K562 (cell line): Measurements from ENCODE around the gene CBFA2T3. TPM values are rescaled to one million over a fixed set of nuclear protein-coding genes. Genes with fewer than 3 reads are reported as not detected.

ENCODE experiments used
- ATAC-seq: fragments of 200-7000 bp; cut with Tn5 transposase; 3 replicates; pipeline ENCODE4 v1.9.1; 2020; ENCODE audit warnings: moderate library complexity
- BruUV-seq: library from RNA; stranded (reverse); fragments of 400-500 nt; replicated peaks from 2 replicates; lab custom pipeline; 2021; lab: Mats Ljungman, UMichigan
- CTCF ChIA-PET: fragments of 300-600 bp; formaldehyde crosslinking; extraction: SDS; loops from one replicate; lab custom pipeline; 2021; ENCODE audit warnings: low intra/inter-chr PET ratio; lab: Yijun Ruan, JAX
- POLR2A ChIA-PET: fragments of 300-600, 350-650 bp; sonication (Branson Sonifier 250); formaldehyde crosslinking; extraction: SDS; loops from one replicate; lab custom pipeline; 2021; ENCODE audit warnings: antibody characterized with exemption, inconsistent platforms; lab: Yijun Ruan, JAX
- DNase-seq, 4 experiments: peaks; one replicate each; pipeline versions ENCODE4 v3.0.0 to v3.0.0-alpha.2; 2011 to 2018; ENCODE audit warnings: low spot score in 3 of 4, mixed read lengths in 3 of 4; ENCODE audit errors: extremely low read depth in 1 of 4
- FAIRE-seq: peaks from 2 replicates; lab custom pipeline; 2011; peaks lifted over from hg19 to GRCh38; lab: Jason Lieb, UNC
- H2AFZ ChIP-seq: 2 replicates; pipeline ENCODE4 v1.6.0; 2011; ENCODE audit warnings: low read depth, low read length, control low read depth, inconsistent platforms
- H3K27ac ChIP-seq: fragments of 200-600 bp; 3 replicates; pipeline ENCODE4 v1.8.0; 2011; ENCODE audit warnings: low read depth, mild to moderate bottlenecking, control low read depth, inconsistent platforms, low read length, moderate library complexity, mixed read lengths; ENCODE audit errors: extremely low read depth
- H3K27me3 ChIP-seq, 2 experiments: fragments of 300-600 bp in 1 of 2; 2 replicates in 1 of 2; 3 replicates in 1 of 2; pipeline versions ENCODE4 v1.6.0 to v1.8.0; 2011; ENCODE audit warnings: inconsistent platforms in 2 of 2, low read length in 2 of 2, mild to moderate bottlenecking in 1 of 2, mixed read lengths in 1 of 2, moderate library complexity in 1 of 2; ENCODE audit not compliant: control insufficient read depth in 2 of 2, insufficient read depth in 2 of 2
- H3K36me3 ChIP-seq: fragments of 300-600 bp; 3 replicates; pipeline ENCODE4 v1.8.0; 2011; ENCODE audit warnings: mild to moderate bottlenecking, low read length, inconsistent platforms; ENCODE audit not compliant: control insufficient read depth, insufficient read depth
- H3K4me1 ChIP-seq, 2 experiments: fragments of 200-600 bp in 1 of 2; replicated peaks in 1 of 2; 2 replicates in 1 of 2; 3 replicates in 1 of 2; pipeline versions ENCODE4 v1.5.1 to v1.8.0; 2011; ENCODE audit warnings: inconsistent platforms in 2 of 2, low read length in 2 of 2, mild to moderate bottlenecking in 1 of 2, mixed read lengths in 1 of 2, moderate library complexity in 1 of 2; ENCODE audit not compliant: control insufficient read depth in 2 of 2, insufficient read depth in 2 of 2
- H3K4me2 ChIP-seq: 2 replicates; pipeline ENCODE4 v1.6.1; 2011; ENCODE audit warnings: low read length, control low read depth, inconsistent platforms, mixed read lengths; ENCODE audit not compliant: insufficient read depth
- H3K4me3 ChIP-seq: fragments of 200-600 bp; sonication (generic), shearing (Covaris generic); 2 replicates; pipeline ENCODE4 v1.5.1; 2016; ENCODE audit warnings: control low read depth, inconsistent platforms
- H3K79me2 ChIP-seq: fragments of 200-600 bp; 3 replicates; pipeline ENCODE4 v1.8.0; 2011; ENCODE audit warnings: low read length, inconsistent platforms; ENCODE audit not compliant: control insufficient read depth, insufficient read depth
- H3K9ac ChIP-seq, 2 experiments: 2 replicates each; pipeline versions ENCODE4 v1.6.0 to v1.6.1; 2011; ENCODE audit warnings: low read depth in 2 of 2, low read length in 2 of 2, control low read depth in 1 of 2, inconsistent platforms in 1 of 2, mild to moderate bottlenecking in 1 of 2, mixed read lengths in 1 of 2; ENCODE audit not compliant: insufficient read depth in 1 of 2
- H3K9me1 ChIP-seq: one replicate; pipeline ENCODE4 v1.6.0; 2011; ENCODE audit warnings: inconsistent platforms, mild to moderate bottlenecking, low read length, moderate library complexity; ENCODE audit not compliant: control insufficient read depth, insufficient read depth
- H3K9me3 ChIP-seq: replicated peaks from 2 replicates; pipeline ENCODE4 v1.5.1; 2011; ENCODE audit warnings: low read depth, low read length, inconsistent platforms; ENCODE audit not compliant: control insufficient read depth, insufficient read depth
- H4K20me1 ChIP-seq: replicated peaks from 2 replicates; pipeline ENCODE4 v1.6.1; 2011; ENCODE audit warnings: low read length, inconsistent platforms, mixed read lengths; ENCODE audit not compliant: control insufficient read depth, insufficient read depth
- CHD2 ChIP-seq: IDR thresholded peaks from 2 replicates; pipeline ENCODE4 v1.6.1; 2011; ENCODE audit warnings: low read depth, low read length
- HNRNPLL ChIP-seq: fragments of 200-400 bp; formaldehyde crosslinking; IDR thresholded peaks from 2 replicates; pipeline ENCODE4 v1.6.1; 2017; ENCODE audit warnings: low read length, low read depth, mild to moderate bottlenecking; ENCODE audit not compliant: poor library complexity, severe bottlenecking
- KDM5B ChIP-seq: fragments of 200-600 bp; sonication (generic); IDR thresholded peaks from 2 replicates; pipeline ENCODE4 v1.6.1; 2012; ENCODE audit warnings: low read depth, mild to moderate bottlenecking, moderate library complexity, low read length, control low read depth, inconsistent platforms; ENCODE audit not compliant: insufficient replicate concordance
- MCM2 ChIP-seq: fragments of 450-650 bp; IDR thresholded peaks from 2 replicates; pipeline ENCODE4 v1.6.1; 2017; ENCODE audit warnings: low read depth, mild to moderate bottlenecking
- MLLT1 ChIP-seq, 2 experiments: fragments of 450-650 bp; IDR thresholded peaks; 2 replicates each; pipeline ENCODE4 v1.6.1; 2016
- NR0B1 ChIP-seq: fragments of 450-650 bp; IDR thresholded peaks from one replicate; pipeline ENCODE4 v1.6.1; 2018; ENCODE audit warnings: mild to moderate bottlenecking, moderate library complexity; ENCODE audit not compliant: partially characterized antibody
- SIN3A ChIP-seq, 2 experiments: fragments of 150-350 bp in 1 of 2; IDR thresholded peaks; 2 replicates each; pipeline ENCODE4 v1.6.1; 2011 to 2016; ENCODE audit warnings: borderline replicate concordance in 2 of 2, low read depth in 2 of 2, low read length in 2 of 2, mild to moderate bottlenecking in 2 of 2, moderate library complexity in 2 of 2; ENCODE audit not compliant: control insufficient read depth in 1 of 2
- TCF3 ChIP-seq: sonication (generic); formaldehyde crosslinking; IDR thresholded peaks from 2 replicates; pipeline ENCODE4 v1.4.0; 2020; ENCODE audit warnings: mild to moderate bottlenecking, missing genetic modification reagents
- UBTF ChIP-seq, 2 experiments: IDR thresholded peaks; 2 replicates each; pipeline ENCODE4 v1.6.1; 2012; ENCODE audit warnings: improper control_type of control experiment in 2 of 2, low read depth in 2 of 2, low read length in 2 of 2, borderline replicate concordance in 1 of 2
- ZNF507 ChIP-seq: conservative IDR thresholded peaks from 2 replicates; pipeline ENCODE4 v1.6.1; 2017; ENCODE audit warnings: missing genetic modification characterization, missing compliant biosample characterization
- WGBS: fragments of 100-300 bp; shearing (Covaris generic); methylation state at CpG from one replicate; pipeline ENCODE4 v1.1.6; 2016; ENCODE audit warnings: low coverage, mixed read lengths; ENCODE audit not compliant: insufficient coverage; ENCODE audit errors: missing lambda C conversion rate; 5-methylcytosine and 5-hydroxymethylcytosine counted together
- in situ Hi-C: fragments of 300-500 bp; cut with MboI; formaldehyde crosslinking; loops from 4 replicates; pipeline ENCODE4 v1.15.0; 2018; ENCODE audit warnings: inconsistent platforms, mixed read lengths
- intact Hi-C: fragments of 100-400 bp; cut with micrococcal nuclease; formaldehyde crosslinking; loops from 2 replicates; pipeline ENCODE4 v1.14.2; 2022
- polyA plus RNA-seq, 8 experiments: library from polyadenylated mRNA; depleted of rRNA in 4 of 8; stranded (reverse) in 5 of 8; unstranded in 3 of 8; fragments of >200 nt; fragmentation: Nextera tagmentation in 2 of 8; fragmentation: Illumina TruSeq in 1 of 8; extraction: Ambion mirVana in 2 of 8; extraction: Trizol in 1 of 8; gene quantifications; 2 replicates each; pipeline versions ENCODE4 v1.2.1 to v1.2.3, GENCODE V29; 2011 to 2014; ENCODE audit warnings: inconsistent platforms in 1 of 8, missing spikeins in 1 of 8
- total RNA-seq, 7 experiments: library from RNA; depleted of rRNA in 6 of 7; stranded (reverse); fragments of >200 nt in 6 of 7; fragmentation: Illumina TruSeq in 2 of 7; extraction: Trizol in 2 of 7; gene quantifications; 2 replicates each; pipeline versions ENCODE4 v1.2.1 to v1.2.3, GENCODE V29; 2011 to 2021; ENCODE audit warnings: low replicate concordance in 1 of 7

Gene CBFA2T3
- total and polyA plus RNA-seq, 9 of the 15 experiments (the other 6 are each of a cell fraction or from before 2014, with no cell fraction given): 2.3 to 145 (median 6.7) TPM

DNA sequence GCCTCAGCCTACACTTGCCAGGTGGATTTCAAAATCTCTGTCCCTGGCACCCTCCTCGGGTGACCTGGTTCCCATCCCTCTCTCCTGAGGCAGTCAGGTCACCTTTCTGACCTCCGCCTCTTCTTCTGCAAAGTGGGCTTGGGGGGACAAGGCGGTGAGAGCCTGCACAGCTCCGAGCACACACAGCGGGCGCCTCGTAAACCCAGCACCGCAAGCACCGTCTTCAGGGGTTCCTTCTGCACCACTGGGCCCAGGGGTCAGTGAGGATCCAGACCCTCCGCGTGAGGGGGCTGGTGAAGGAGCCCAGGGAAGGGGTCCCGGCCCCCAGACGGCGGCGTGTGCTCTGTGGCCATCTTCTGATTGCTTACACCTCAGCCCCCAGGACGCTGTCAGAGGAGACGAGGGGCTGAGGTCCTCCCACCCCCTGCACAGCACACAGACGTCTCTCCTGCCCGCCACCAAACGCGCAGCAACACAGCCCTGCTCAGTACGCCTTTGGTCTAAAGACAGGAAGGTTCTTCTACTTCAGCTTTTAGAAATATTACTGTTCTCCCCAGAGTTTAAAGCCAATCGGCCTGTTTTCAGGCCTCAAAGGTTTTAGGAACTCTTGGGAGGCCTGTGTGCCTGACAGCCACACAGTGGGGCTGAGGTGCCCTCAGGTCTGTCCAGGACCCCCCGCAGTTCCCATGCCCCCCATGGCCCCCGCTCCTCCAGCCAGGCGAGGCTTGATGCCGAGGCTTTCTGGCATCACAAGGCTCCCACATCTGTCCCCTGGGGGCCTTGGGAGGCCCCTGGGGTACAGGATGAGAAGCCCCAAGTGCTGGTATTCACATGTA, 2.7 kb downstream of the CBFA2T3 start (continued):
- TF ChIP-seq TCF3 (CRISPR knock-in tag) (no peak), ZNF507 (tag) (no peak), NR0B1 (no peak), CHD2 (no peak)

GRCh38 chr16:88973415-88974050, 3.5 kb downstream of the CBFA2T3 start:
- no peaks in the 10 kb centered on the region for H3K27me3 ChIP-seq
- FAIRE-seq (no peak), DNase-seq (no peak), ATAC-seq (no peak)
- in situ Hi-C loops: no loop called here
- 16% methylated on average over 19 of the region's 19 CpGs for WGBS
- CTCF ChIA-PET: no interaction called here
- H4K20me1 ChIP-seq: peaks cover 46% of the 10 kb centered on the region
- peak overlapping the region; percentile 90 for H3K4me2 ChIP-seq
- TF ChIP-seq SIN3A (IDR thresholded peaks at IDR 0.05; ENCODE audit: borderline replicate concordance in 2 of 2, control insufficient read depth in 1 of 2, low read depth in 2 of 2, low read length in 2 of 2) (0 out of 4 replicates have a peak, but pooled peaks of 1 of the 2 experiments have one; percentile 10), MCM2 (no peak), HNRNPLL (peak; percentile 1), UBTF (IDR thresholded peaks at IDR 0.05; ENCODE audit: borderline replicate concordance in 1 of 2, low read depth in 2 of 2, low read length in 2 of 2) (peak in 1 of 2 experiments; percentile 53; a peak in 1 of 4 replicates), KDM5B (peak; percentile 41), MLLT1 (IDR thresholded peaks at IDR 0.05) (peak in 1 of 2 experiments; percentile 7; a peak in 1 of 4 replicates)
- TF ChIP-seq, all 486 proteins: peak for 5
- intact Hi-C loops: loop anchor here (10.0 kb wide), 1 partner anchor 191 kb away; no protein-coding TSS in a partner anchor
- Histone ChIP-seq H2AFZ (no peak overlapping the region), H3K4me1 (peaks cover 30 to 99% of the 10 kb centered on the region in 2 experiments), H3K79me2 (peaks cover 100% of the 10 kb centered on the region), H3K9me1 (no peaks in the 10 kb centered on the region), H3K4me3 (peak overlapping the region; percentile 85), H3K9ac (peak overlapping the region; percentile 90 to 96), H3K36me3 (peaks cover 74% of the 10 kb centered on the region; the same call in 2 of the 3 replicates), H3K27ac (peak overlapping the region; percentile 98; the same call in 2 of the 3 replicates), H3K9me3 (no peaks in the 10 kb centered on the region)
- no TSS peak for BruUV-seq
- POLR2A ChIA-PET: interaction anchor here (0.6 to 1.6 kb wide), 3 partner anchors 16 to 518 kb away, joined by 3 to 4 read pairs (median 3); no protein-coding TSS in a partner anchor
